PFSK-1 (cell line): ENCODE measurements around the gene TRERF1.

ENCODE experiments used
- FOXP2 ChIP-seq: optimal IDR thresholded peaks from 2 replicates; pipeline ENCODE3; 2011; ENCODE audit warnings: borderline replicate concordance, control low read depth, inconsistent platforms; ENCODE audit not compliant: insufficient read depth; ENCODE audit errors: extremely low read length, extremely low read depth
- POLR2AphosphoS5 ChIP-seq: IDR thresholded peaks from 2 replicates; pipeline ENCODE4 v1.6.1; 2012; ENCODE audit warnings: low read depth, mild to moderate bottlenecking, control low read depth, low read length, moderate library complexity
- SIN3A ChIP-seq: IDR thresholded peaks from 2 replicates; pipeline ENCODE4 v1.6.1; 2012; ENCODE audit warnings: mild to moderate bottlenecking, low read length, moderate library complexity, borderline replicate concordance; ENCODE audit not compliant: insufficient read depth
- TAF1 ChIP-seq: IDR thresholded peaks from 2 replicates; pipeline ENCODE4 v1.6.1; 2012; ENCODE audit warnings: low read length, control low read depth, borderline replicate concordance; ENCODE audit not compliant: insufficient read depth
- TF ChIP-seq, protein P1 (sequence below), 2 experiments: IDR thresholded peaks; 2 replicates each; pipeline versions ENCODE4 v1.6.1 to v1.8.0; 2011 to 2012; ENCODE audit warnings: low read depth in 2 of 2, low read length in 2 of 2, control low read depth in 1 of 2, inconsistent platforms in 1 of 2, mild to moderate bottlenecking in 1 of 2, moderate library complexity in 1 of 2; ENCODE audit not compliant: insufficient read depth in 1 of 2

DNA sequence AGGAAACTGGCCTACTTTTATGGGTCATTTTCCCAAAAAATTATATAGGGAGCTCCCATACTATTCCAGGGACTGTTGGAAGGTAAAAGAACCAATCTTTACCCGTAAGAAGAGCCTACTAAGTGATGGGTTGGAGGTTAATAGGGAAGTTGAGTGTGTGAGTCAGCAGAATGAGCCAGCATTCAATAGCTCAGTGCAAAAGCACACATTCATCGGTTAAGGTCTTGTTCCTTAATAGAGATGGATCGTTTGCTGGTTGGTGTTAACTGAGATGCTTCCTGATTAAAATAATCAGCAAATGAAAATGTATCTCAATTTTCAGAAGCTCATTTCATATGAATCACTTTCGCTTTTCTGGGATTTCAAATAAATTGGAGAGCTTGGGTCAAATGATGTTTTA, 118.8 kb downstream of the TRERF1 start:
- TF ChIP-seq POLR2AphosphoS5: no peak
- TF ChIP-seq, protein P1, sequence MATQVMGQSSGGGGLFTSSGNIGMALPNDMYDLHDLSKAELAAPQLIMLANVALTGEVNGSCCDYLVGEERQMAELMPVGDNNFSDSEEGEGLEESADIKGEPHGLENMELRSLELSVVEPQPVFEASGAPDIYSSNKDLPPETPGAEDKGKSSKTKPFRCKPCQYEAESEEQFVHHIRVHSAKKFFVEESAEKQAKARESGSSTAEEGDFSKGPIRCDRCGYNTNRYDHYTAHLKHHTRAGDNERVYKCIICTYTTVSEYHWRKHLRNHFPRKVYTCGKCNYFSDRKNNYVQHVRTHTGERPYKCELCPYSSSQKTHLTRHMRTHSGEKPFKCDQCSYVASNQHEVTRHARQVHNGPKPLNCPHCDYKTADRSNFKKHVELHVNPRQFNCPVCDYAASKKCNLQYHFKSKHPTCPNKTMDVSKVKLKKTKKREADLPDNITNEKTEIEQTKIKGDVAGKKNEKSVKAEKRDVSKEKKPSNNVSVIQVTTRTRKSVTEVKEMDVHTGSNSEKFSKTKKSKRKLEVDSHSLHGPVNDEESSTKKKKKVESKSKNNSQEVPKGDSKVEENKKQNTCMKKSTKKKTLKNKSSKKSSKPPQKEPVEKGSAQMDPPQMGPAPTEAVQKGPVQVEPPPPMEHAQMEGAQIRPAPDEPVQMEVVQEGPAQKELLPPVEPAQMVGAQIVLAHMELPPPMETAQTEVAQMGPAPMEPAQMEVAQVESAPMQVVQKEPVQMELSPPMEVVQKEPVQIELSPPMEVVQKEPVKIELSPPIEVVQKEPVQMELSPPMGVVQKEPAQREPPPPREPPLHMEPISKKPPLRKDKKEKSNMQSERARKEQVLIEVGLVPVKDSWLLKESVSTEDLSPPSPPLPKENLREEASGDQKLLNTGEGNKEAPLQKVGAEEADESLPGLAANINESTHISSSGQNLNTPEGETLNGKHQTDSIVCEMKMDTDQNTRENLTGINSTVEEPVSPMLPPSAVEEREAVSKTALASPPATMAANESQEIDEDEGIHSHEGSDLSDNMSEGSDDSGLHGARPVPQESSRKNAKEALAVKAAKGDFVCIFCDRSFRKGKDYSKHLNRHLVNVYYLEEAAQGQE (IDR thresholded peaks at IDR 0.05; ENCODE audit: insufficient read depth in 1 of 2, low read depth in 2 of 2, low read length in 2 of 2): no peak
- no peak for TF ChIP-seq TAF1
- no peak for TF ChIP-seq SIN3A
- TF ChIP-seq FOXP2: no peak
